ENCODE measurements around the gene CA11.

DNA sequence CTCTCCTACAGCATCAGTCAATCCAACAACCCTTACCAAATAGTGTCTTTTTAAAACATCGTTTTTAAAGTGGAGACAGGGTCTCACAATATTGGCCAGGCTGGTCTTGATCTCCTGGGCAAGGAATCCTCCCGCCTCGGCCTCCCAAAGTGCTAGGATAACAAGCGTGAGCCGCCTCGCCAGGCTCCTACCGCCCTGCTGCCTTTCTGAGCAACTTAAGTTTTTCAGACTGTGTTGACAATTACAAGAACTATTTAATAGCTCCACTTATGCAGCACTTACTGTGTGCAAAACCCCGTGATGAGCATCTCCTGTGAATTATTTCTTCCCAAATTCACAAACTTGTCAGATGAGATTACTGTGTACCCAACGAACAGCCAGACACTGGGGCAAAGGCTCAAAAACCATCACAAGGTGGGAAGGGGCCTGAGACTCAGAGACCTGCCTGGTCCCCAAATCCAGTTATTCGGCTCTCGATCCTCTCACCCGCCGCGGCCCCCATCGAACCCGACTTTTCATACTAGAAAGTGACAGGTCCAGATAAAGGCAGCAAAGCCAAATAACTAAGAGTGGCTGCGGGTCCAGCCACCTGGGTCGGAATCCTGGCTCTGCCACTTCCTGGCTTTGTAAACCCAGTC is 27.6 kb downstream of the CA11 start:
- TF ChIP-seq, protein P1, sequence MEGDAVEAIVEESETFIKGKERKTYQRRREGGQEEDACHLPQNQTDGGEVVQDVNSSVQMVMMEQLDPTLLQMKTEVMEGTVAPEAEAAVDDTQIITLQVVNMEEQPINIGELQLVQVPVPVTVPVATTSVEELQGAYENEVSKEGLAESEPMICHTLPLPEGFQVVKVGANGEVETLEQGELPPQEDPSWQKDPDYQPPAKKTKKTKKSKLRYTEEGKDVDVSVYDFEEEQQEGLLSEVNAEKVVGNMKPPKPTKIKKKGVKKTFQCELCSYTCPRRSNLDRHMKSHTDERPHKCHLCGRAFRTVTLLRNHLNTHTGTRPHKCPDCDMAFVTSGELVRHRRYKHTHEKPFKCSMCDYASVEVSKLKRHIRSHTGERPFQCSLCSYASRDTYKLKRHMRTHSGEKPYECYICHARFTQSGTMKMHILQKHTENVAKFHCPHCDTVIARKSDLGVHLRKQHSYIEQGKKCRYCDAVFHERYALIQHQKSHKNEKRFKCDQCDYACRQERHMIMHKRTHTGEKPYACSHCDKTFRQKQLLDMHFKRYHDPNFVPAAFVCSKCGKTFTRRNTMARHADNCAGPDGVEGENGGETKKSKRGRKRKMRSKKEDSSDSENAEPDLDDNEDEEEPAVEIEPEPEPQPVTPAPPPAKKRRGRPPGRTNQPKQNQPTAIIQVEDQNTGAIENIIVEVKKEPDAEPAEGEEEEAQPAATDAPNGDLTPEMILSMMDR (conservative IDR thresholded peaks at IDR 0.05; ENCODE audit: low read depth in 2 of 2) = no peak
- TF ChIP-seq EZH2 (IDR thresholded peaks at IDR 0.05; ENCODE audit: low read depth, unreplicated experiment) (no peak), EZH2phosphoT487 (IDR thresholded peaks at IDR 0.05; ENCODE audit: unreplicated experiment) (no peak), POLR2AphosphoS5 (IDR thresholded peaks at IDR 0.05; ENCODE audit: low read depth) (no peak), NANOG (IDR thresholded peaks at IDR 0.05; ENCODE audit: borderline replicate concordance) (no peak), ZNF331 (CRISPR knock-in tag; IDR thresholded peaks at IDR 0.05; ENCODE audit: low read depth) (no peak), ZNF114 (CRISPR knock-in tag; IDR thresholded peaks at IDR 0.05) (no peak), STAT1 (IDR thresholded peaks at IDR 0.05; ENCODE audit: unreplicated experiment) (no peak)
- TF ChIP-seq, protein P2, sequence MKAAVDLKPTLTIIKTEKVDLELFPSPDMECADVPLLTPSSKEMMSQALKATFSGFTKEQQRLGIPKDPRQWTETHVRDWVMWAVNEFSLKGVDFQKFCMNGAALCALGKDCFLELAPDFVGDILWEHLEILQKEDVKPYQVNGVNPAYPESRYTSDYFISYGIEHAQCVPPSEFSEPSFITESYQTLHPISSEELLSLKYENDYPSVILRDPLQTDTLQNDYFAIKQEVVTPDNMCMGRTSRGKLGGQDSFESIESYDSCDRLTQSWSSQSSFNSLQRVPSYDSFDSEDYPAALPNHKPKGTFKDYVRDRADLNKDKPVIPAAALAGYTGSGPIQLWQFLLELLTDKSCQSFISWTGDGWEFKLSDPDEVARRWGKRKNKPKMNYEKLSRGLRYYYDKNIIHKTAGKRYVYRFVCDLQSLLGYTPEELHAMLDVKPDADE (IDR thresholded peaks at IDR 0.05) = no peak
- TF ChIP-seq, protein P3, sequence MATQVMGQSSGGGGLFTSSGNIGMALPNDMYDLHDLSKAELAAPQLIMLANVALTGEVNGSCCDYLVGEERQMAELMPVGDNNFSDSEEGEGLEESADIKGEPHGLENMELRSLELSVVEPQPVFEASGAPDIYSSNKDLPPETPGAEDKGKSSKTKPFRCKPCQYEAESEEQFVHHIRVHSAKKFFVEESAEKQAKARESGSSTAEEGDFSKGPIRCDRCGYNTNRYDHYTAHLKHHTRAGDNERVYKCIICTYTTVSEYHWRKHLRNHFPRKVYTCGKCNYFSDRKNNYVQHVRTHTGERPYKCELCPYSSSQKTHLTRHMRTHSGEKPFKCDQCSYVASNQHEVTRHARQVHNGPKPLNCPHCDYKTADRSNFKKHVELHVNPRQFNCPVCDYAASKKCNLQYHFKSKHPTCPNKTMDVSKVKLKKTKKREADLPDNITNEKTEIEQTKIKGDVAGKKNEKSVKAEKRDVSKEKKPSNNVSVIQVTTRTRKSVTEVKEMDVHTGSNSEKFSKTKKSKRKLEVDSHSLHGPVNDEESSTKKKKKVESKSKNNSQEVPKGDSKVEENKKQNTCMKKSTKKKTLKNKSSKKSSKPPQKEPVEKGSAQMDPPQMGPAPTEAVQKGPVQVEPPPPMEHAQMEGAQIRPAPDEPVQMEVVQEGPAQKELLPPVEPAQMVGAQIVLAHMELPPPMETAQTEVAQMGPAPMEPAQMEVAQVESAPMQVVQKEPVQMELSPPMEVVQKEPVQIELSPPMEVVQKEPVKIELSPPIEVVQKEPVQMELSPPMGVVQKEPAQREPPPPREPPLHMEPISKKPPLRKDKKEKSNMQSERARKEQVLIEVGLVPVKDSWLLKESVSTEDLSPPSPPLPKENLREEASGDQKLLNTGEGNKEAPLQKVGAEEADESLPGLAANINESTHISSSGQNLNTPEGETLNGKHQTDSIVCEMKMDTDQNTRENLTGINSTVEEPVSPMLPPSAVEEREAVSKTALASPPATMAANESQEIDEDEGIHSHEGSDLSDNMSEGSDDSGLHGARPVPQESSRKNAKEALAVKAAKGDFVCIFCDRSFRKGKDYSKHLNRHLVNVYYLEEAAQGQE (IDR thresholded peaks at IDR 0.05; ENCODE audit: unreplicated experiment) = no peak

Data from GM23338 (cell line).